ENCODE results near the gene PKIG. TPM values are rescaled to one million over a fixed set of nuclear protein-coding genes. Genes with fewer than 3 reads are reported as not detected.

The PKIG gene
- total and polyA plus RNA-seq, 10 of the 15 experiments (the other 5 are each of a cell fraction or from before 2014, with no cell fraction given): 5.7 to 82.3 (median 39.7) TPM

DNA sequence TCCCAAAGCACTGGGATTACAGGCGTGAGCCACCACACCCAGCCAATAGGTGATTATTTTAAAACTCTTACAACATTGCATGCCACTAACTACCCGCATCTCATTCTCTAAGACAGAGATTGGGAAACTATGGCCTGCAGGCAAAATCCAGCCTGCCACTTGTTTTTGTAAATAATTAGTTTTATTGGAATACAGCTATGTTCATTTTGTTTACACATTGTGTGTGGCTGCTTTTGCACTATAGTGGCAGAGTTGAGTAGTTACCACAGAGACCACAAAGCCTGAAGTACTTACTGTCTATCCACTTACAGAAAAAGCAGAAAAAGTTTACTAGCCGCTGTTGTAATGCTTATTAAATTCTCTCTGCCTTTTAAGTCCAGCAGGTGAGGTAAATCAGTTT lies 16.4 kb upstream of the PKIG start (continued):
- TF ChIP-seq IRF4 (IDR thresholded peaks at IDR 0.05; ENCODE audit: low read depth, low read length) (no peak), HDAC6 (IDR thresholded peaks at IDR 0.05; ENCODE audit: unreplicated experiment) (no peak)

DNA sequence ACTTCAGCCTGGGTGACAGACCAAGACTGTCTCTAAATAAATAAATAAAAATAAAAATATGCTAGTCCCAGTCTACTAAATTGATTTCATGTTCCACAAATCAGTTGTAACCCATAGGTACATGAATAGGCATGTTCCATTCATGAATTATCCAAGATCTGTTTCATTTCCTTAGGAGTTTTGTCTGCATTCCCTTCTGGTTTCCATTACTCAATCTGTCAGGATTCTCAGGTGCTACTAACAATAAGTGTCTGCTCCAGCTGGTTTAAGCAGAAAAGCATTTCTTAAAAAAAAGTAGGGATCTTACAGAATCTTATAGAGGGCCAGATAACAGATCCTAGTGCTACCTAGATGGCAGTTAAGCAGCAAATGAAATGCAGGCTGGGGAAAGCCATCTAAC lies 15.6 kb upstream of the PKIG start:
- POLR2A ChIA-PET: no interaction called here
- no peaks in the 10 kb centered on the region for H4K20me1 ChIP-seq (ENCODE audit: control insufficient read depth, insufficient read depth)
- no peaks in the 10 kb centered on the region for H3K27me3 ChIP-seq (replicated peaks in 1 of 2; ENCODE audit: control insufficient read depth in 2 of 2, insufficient read depth in 2 of 2, low read length in 1 of 2)
- no peaks in the 10 kb centered on the region for H3K79me2 ChIP-seq (ENCODE audit: control insufficient read depth, insufficient read depth, low read length)
- ATAC-seq (no peak), FAIRE-seq (no peak), DNase-seq (ENCODE audit: low read depth, low spot score) (no peak)
- no peak overlapping the region for H3K27ac ChIP-seq (ENCODE audit: control insufficient read depth, insufficient read depth)
- H3K36me3 ChIP-seq (ENCODE audit: control insufficient read depth in 2 of 2, insufficient read depth in 2 of 2, low read length in 1 of 2): no peaks in the 10 kb centered on the region
- RAD21 ChIA-PET (ENCODE audit: unreplicated experiment): interaction anchor here (1.5 kb wide), 1 partner anchor 9 kb away, joined by 6 read pairs; no protein-coding TSS in a partner anchor
- in situ Hi-C loops (cut with MboI) (no loop called here), intact Hi-C loops (cut with micrococcal nuclease; ENCODE audit: unreplicated experiment) (no loop called here)
- no peak overlapping the region for H2AFZ ChIP-seq (ENCODE audit: control insufficient read depth, low read depth, low read length)
- no peak overlapping the region for H3K4me2 ChIP-seq (ENCODE audit: control insufficient read depth, insufficient read depth)
- no peaks in the 10 kb centered on the region for H3K4me1 ChIP-seq (ENCODE audit: control insufficient read depth, insufficient read depth, low read length)
- H3K9me3 ChIP-seq (replicated peaks; ENCODE audit: control insufficient read depth, insufficient read depth, low read length): no peaks in the 10 kb centered on the region
- H3K9ac ChIP-seq (ENCODE audit: control insufficient read depth, insufficient read depth, low read length): no peak overlapping the region
- no TSS peak for BruUV-seq (replicated peaks)
- CTCF ChIA-PET: interaction anchor here (1.3 to 1.7 kb wide), 2 partner anchors 9 to 43 kb away, joined by 6 to 7 read pairs; no protein-coding TSS in a partner anchor
- SMC1A ChIA-PET (ENCODE audit: uncharacterized antibody, unreplicated experiment): interaction anchor here (1.0 to 1.6 kb wide), 5 partner anchors 9 to 44 kb away, joined by 3 to 6 read pairs (median 4); partner anchors contain the start of gene PKIG
- no peak overlapping the region for H3K4me3 ChIP-seq
- no peak for TF ChIP-seq NR2F1 (conservative IDR thresholded peaks at IDR 0.05)
- no peak for TF ChIP-seq NBN (IDR thresholded peaks at IDR 0.05)
- no peak for TF ChIP-seq HDAC2 (IDR thresholded peaks at IDR 0.05)
- TF ChIP-seq E2F4 (IDR thresholded peaks at IDR 0.05; ENCODE audit: low read depth, low read length): no peak
- TF ChIP-seq PKNOX1 (IDR thresholded peaks at IDR 0.05): no peak
- TF ChIP-seq CHD4 (IDR thresholded peaks at IDR 0.05): no peak
- no peak for TF ChIP-seq ASH2L (IDR thresholded peaks at IDR 0.05; ENCODE audit: borderline replicate concordance, low read depth)
- TF ChIP-seq ESRRA (IDR thresholded peaks at IDR 0.05; ENCODE audit: low read length): no peak
- TF ChIP-seq ZNF592 (IDR thresholded peaks at IDR 0.05): no peak
- no peak for TF ChIP-seq CEBPZ (IDR thresholded peaks at IDR 0.05; ENCODE audit: low read depth, low read length)
- no peak for TF ChIP-seq KLF5 (IDR thresholded peaks at IDR 0.05; ENCODE audit: partially characterized antibody)
- no peak for TF ChIP-seq CHD1 (IDR thresholded peaks at IDR 0.05; ENCODE audit: low read depth, low read length)
